Epithelial cell of esophagus (primary cell): ENCODE data around the gene SHISA8.

Experiments
- DNase-seq: peaks from one replicate; pipeline ENCODE4 v3.0.0; 2010; ENCODE audit warnings: low read depth
- H3K4me3 ChIP-seq: 2 replicates; pipeline ENCODE4 v1.5.1; 2011; ENCODE audit warnings: mild to moderate bottlenecking, low read length, control low read depth
- TF ChIP-seq, protein P1 (sequence below): IDR thresholded peaks from 2 replicates; pipeline ENCODE4 v1.5.1; 2011; ENCODE audit warnings: low read depth, mild to moderate bottlenecking, low read length, control low read depth, inconsistent platforms; ENCODE audit not compliant: insufficient read depth; ENCODE audit errors: missing control alignments

SHISA8 gene

DNA sequence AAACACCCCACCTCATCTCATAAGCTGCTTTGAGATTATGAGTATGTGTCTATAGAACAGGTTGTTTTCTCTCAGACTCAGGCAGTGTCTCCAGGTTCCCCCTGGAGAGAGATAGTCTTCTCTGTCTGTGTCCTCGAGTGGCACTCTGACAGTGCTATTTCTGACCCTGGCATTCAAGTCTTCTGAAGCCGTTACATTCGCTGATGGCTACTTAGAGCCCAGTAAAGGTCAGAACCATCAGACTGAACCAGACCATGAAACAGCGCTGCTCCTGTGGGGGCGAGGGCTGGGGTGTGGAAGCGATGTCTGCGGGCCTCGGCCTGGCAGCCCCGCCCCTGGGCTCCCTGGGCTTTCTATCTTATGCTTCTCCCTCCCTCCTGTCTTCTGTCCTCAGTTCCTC lies 23.5 kb downstream of the SHISA8 start:
- TF ChIP-seq, protein P1, sequence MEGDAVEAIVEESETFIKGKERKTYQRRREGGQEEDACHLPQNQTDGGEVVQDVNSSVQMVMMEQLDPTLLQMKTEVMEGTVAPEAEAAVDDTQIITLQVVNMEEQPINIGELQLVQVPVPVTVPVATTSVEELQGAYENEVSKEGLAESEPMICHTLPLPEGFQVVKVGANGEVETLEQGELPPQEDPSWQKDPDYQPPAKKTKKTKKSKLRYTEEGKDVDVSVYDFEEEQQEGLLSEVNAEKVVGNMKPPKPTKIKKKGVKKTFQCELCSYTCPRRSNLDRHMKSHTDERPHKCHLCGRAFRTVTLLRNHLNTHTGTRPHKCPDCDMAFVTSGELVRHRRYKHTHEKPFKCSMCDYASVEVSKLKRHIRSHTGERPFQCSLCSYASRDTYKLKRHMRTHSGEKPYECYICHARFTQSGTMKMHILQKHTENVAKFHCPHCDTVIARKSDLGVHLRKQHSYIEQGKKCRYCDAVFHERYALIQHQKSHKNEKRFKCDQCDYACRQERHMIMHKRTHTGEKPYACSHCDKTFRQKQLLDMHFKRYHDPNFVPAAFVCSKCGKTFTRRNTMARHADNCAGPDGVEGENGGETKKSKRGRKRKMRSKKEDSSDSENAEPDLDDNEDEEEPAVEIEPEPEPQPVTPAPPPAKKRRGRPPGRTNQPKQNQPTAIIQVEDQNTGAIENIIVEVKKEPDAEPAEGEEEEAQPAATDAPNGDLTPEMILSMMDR, result no peak
- no peak overlapping the region for H3K4me3 ChIP-seq
- no peak for DNase-seq

DNA sequence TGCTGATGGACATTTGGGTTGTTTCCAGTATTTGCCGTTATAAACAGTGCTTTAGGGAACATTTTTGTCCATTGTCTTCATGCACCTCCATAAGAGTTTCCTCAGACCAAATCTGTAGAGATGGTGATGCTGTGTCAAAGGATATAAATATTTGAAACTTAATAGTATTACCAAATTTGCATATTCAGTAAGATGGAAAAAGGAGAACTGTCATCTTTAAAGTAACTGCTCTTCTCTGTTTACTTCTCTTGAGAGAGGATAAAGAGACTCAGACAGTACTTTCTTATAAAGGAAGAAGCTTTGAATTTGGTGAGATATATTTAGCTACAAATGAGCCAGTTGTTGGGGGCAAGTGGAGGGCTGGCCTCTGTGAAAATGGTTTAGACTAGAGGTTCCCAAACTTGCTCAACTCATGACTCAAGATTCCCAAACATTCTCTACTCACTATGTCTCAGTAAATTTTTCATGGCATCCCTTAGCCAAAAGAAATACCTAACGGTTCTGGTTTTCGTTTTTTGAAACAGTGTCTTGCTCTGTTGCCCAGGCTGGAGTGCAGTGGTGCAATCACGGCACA lies 26.2 kb downstream of the SHISA8 start:
- TF ChIP-seq, protein P1, result no peak

DNA sequence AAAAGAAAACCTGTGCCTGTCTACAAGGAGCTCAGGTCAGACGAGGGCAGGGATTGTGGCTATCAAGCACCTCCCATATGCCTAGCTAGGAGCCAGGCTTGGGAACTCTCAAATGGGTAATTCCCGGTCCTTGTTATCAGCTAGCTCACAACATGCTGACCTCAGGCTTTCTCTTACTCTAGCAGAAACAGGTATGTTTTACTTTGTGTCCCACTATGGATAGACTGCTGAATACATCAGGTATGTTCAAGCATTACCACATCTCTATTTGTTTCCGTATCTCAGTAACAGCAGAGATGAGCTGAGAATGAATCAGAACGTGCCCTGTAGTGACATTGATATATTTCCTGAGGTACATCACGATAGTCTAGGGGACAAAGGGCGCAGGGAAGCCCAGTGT lies 29.4 kb downstream of the SHISA8 start:
- no peak overlapping the region for H3K4me3 ChIP-seq
- no peak for DNase-seq
- TF ChIP-seq, protein P1, result no peak

More for the DNA sequence above, 26.2 kb downstream of the SHISA8 start:
- H3K4me3 ChIP-seq, result no peak overlapping the region
- no peak for DNase-seq

DNA sequence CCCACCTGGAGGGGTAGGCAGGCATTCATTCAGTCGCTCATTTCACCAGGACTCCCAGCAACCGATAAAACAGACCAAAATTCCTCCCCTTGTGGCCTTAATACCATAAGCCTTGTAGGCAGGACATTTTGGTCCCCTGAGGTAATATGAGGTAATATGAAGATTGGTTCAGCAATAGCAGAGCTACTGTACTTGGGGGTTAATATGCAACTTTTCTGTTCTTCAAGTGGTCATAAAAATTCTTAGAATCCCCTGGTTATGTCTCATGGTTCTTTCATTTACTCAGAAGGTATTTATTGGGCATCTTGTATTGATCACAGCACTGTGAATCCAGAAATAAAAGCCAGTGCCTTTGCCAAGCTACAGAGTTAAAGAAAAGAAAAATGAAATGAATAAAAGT lies 29.8 kb downstream of the SHISA8 start:
- H3K4me3 ChIP-seq, result no peak overlapping the region
- TF ChIP-seq, protein P1, result no peak
- DNase-seq, result no peak

DNA sequence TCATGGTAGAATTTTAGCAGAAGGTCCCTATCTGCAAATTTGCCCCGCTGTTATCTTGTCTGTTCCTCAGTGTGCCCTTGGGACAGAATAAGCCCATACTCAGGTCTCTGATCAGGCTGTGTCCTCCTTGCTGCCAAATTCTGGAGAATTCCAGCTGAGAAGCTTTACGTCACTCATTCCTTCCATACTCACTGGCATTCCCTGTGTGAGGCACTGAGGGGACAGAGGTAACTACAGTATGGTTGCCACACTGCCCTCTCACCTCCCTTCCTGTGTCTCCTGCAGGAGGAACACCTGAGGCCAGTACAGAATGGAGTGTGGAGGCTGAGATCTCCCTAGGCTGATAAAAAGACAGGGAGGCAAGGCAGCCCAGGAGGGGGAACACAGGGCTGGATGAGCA lies 31.5 kb downstream of the SHISA8 start:
- H3K4me3 ChIP-seq, result no peak overlapping the region
- TF ChIP-seq, protein P1, result no peak
- DNase-seq, result no peak

DNA sequence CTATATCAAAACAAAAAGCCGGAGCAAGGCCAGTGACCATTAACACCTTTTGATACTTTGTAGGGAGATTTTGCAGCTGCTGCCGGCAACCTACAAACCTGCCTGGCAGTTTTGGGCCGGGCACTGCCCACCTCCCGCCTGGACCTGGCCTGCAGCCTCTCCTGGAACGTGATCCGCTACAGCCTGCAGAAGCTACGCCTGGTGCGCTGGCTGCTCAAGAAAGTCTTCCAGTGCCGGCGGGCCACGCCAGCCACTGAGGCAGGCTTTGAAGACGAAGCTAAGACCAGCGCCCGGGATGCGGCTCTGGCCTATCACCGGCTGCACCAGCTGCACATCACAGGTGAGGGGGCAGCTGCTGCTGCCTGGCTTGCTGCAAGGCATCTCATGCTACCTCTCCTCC lies 34.2 kb downstream of the SHISA8 start:
- no peak for DNase-seq
- no peak overlapping the region for H3K4me3 ChIP-seq
- TF ChIP-seq, protein P1, result no peak

DNA sequence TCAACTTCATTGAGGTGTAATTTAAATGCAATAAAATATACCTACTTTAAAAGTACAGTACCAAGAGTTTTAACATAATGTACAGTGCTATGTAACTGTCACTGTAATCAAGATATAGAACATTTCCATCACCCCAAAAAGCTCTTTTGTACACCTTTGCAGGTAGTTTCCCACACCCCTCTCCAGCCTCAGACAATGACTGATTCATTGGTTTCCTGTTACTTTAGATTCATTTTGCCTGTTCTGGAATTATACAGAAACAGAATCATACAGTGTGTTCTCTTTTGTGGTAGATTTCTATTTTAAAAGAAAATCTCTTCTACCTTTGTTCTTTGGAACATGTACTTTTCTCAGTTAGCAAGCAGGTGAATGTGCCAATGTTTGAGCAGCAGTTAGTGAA lies 38.2 kb downstream of the SHISA8 start:
- TF ChIP-seq, protein P1, result no peak
- DNase-seq, result no peak
- H3K4me3 ChIP-seq, result no peak overlapping the region
